Measurements from ENCODE around the gene ADAM19. TPM values are rescaled to one million over a fixed set of nuclear protein-coding genes. Genes with fewer than 3 reads are reported as not detected.

ADAM19 gene
- total RNA-seq, 2 experiments from 2014 or later: 24.2 to 103 TPM

DNA sequence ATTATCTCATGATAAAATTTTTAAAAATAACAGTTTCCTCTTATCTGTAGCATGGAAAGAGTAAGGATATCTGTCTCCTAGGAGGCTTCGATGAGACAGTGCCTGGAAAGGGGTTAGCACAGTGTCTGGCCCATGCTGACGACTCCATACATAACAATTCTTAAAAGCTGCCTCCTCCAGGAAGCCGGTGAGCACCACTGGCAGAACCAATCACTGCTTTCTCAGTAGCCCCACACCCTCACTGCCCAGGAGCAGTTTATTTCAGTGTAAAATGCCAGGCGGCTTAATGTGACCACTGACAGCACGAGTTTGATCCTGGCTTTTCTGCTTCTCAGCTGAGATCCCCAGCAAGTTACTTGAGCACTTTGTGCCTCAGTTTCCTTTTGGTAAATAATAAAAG lies 116.7 kb downstream of the ADAM19 start:
- Histone ChIP-seq H3K4me2 (ENCODE audit: low read length) (no peak overlapping the region), H3K9me2 (ENCODE audit: insufficient read depth, low read length) (no peaks in the 10 kb centered on the region), H3K27ac (ENCODE audit: low read depth, low read length, poor library complexity, severe bottlenecking) (no peak overlapping the region), H3K9me3 (ENCODE audit: low read length) (no peaks in the 10 kb centered on the region), H3K79me2 (ENCODE audit: insufficient read depth, low read depth, low read length) (no peaks in the 10 kb centered on the region), H4K20me1 (ENCODE audit: insufficient read depth, low read length) (no peaks in the 10 kb centered on the region), H3K4me1 (ENCODE audit: insufficient read depth, low read length, poor library complexity, severe bottlenecking) (peaks cover 16% of the 10 kb centered on the region), H3K4me3 (ENCODE audit: low read depth, low read length, poor library complexity, severe bottlenecking) (no peak overlapping the region), H2AFZ (ENCODE audit: low read length) (no peak overlapping the region), H3K36me3 (ENCODE audit: insufficient read depth, low read length) (no peaks in the 10 kb centered on the region)
- no peak for TF ChIP-seq EZH2phosphoT487 (IDR thresholded peaks at IDR 0.05; ENCODE audit: borderline replicate concordance, low read depth, low read length)
- TF ChIP-seq, protein P1, sequence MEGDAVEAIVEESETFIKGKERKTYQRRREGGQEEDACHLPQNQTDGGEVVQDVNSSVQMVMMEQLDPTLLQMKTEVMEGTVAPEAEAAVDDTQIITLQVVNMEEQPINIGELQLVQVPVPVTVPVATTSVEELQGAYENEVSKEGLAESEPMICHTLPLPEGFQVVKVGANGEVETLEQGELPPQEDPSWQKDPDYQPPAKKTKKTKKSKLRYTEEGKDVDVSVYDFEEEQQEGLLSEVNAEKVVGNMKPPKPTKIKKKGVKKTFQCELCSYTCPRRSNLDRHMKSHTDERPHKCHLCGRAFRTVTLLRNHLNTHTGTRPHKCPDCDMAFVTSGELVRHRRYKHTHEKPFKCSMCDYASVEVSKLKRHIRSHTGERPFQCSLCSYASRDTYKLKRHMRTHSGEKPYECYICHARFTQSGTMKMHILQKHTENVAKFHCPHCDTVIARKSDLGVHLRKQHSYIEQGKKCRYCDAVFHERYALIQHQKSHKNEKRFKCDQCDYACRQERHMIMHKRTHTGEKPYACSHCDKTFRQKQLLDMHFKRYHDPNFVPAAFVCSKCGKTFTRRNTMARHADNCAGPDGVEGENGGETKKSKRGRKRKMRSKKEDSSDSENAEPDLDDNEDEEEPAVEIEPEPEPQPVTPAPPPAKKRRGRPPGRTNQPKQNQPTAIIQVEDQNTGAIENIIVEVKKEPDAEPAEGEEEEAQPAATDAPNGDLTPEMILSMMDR (conservative IDR thresholded peaks at IDR 0.05; ENCODE audit: low read length): no peak
- intact Hi-C loops (cut with micrococcal nuclease; ENCODE audit: unreplicated experiment): no loop called here
- CTCF ChIA-PET (ENCODE audit: unreplicated experiment): no interaction called here
- BruUV-seq (replicated peaks): no TSS peak
- DNase-seq (ENCODE audit: low spot score): no peak
- POLR2A ChIA-PET: interaction anchor here (1.1 to 1.2 kb wide), 2 partner anchors 9 to 10 kb away, joined by 3 to 4 read pairs; no protein-coding TSS in a partner anchor

DNA sequence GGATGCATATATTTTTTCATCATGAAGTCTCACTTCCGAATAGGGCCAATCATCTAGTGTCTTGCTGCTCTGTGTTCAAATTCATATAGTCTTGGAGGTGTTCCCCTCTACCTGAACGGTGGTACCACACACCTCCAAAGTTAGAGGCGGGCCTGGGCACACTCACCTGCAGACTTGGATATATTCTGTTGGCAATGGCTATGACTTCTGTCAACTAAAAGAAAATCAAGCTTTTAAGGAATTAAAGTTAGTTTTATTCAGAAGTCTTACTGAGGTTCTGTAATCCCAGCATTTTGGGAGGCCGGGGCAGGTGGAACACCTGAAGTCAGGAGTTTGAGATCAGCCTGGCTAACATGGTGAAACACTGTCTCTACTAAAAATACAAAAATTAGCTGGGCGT lies 118.2 kb downstream of the ADAM19 start:
- no peaks in the 10 kb centered on the region for H3K9me3 ChIP-seq (ENCODE audit: low read length)
- CTCF ChIA-PET (ENCODE audit: unreplicated experiment): interaction anchor here (1.6 kb wide), 2 partner anchors 14 to 376 kb away, joined by 4 to 5 read pairs; no protein-coding TSS in a partner anchor
- peaks cover 16% of the 10 kb centered on the region for H3K4me1 ChIP-seq (ENCODE audit: insufficient read depth, low read length, poor library complexity, severe bottlenecking)
- H2AFZ ChIP-seq (ENCODE audit: low read length): peak overlapping the region; percentile 71; the same call in 1 of the 2 replicates
- no peaks in the 10 kb centered on the region for H3K36me3 ChIP-seq (ENCODE audit: insufficient read depth, low read length)
- peak overlapping the region; percentile 24; the same call in 1 of the 2 replicates for H3K4me2 ChIP-seq (ENCODE audit: low read length)
- no peaks in the 10 kb centered on the region for H4K20me1 ChIP-seq (ENCODE audit: insufficient read depth, low read length)
- POLR2A ChIA-PET: interaction anchor here (0.5 to 1.0 kb wide), 5 partner anchors 17 to 103 kb away, joined by 3 to 8 read pairs (median 4); no protein-coding TSS in a partner anchor
- H3K9me2 ChIP-seq (ENCODE audit: insufficient read depth, low read length): no peaks in the 10 kb centered on the region
- no peaks in the 10 kb centered on the region for H3K79me2 ChIP-seq (ENCODE audit: insufficient read depth, low read depth, low read length)
- TF ChIP-seq, protein P1 (conservative IDR thresholded peaks at IDR 0.05; ENCODE audit: low read length): no peak
- TF ChIP-seq EZH2phosphoT487 (IDR thresholded peaks at IDR 0.05; ENCODE audit: borderline replicate concordance, low read depth, low read length): no peak
- BruUV-seq (replicated peaks): no TSS peak
- H3K27ac ChIP-seq (ENCODE audit: low read depth, low read length, poor library complexity, severe bottlenecking): no peak overlapping the region
- H3K4me3 ChIP-seq (ENCODE audit: low read depth, low read length, poor library complexity, severe bottlenecking): no peak overlapping the region
- DNase-seq (ENCODE audit: low spot score): peak; percentile 21
- intact Hi-C loops (cut with micrococcal nuclease; ENCODE audit: unreplicated experiment): no loop called here

DNA sequence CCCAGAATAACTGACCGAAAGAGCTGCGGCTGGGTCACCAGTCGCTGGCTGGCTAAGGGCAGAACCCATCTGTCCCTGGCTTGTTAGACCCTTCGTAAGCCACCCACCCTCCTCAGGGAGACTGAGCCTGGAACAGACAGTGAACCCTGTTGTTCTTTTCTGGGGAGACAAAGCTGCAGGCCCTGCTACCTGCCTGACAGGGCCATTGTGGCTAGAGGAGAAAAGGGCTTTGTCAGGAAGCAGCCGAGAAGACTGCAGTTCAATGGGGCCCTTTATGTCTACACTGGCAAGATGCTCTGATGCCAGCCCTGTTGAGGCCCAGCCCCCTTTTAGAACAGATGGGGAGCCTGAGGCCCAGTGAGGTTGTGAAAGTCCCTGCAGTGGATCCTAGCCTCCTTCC lies 119.3 kb downstream of the ADAM19 start:
- Histone ChIP-seq H3K79me2 (ENCODE audit: insufficient read depth, low read depth, low read length) (no peaks in the 10 kb centered on the region), H3K27ac (ENCODE audit: low read depth, low read length, poor library complexity, severe bottlenecking) (no peak overlapping the region), H3K36me3 (ENCODE audit: insufficient read depth, low read length) (no peaks in the 10 kb centered on the region), H4K20me1 (ENCODE audit: insufficient read depth, low read length) (no peaks in the 10 kb centered on the region), H3K4me1 (ENCODE audit: insufficient read depth, low read length, poor library complexity, severe bottlenecking) (peaks cover 16% of the 10 kb centered on the region), H3K4me3 (ENCODE audit: low read depth, low read length, poor library complexity, severe bottlenecking) (no peak overlapping the region), H3K9me3 (ENCODE audit: low read length) (no peaks in the 10 kb centered on the region), H3K9me2 (ENCODE audit: insufficient read depth, low read length) (no peaks in the 10 kb centered on the region), H2AFZ (ENCODE audit: low read length) (no peak overlapping the region), H3K4me2 (ENCODE audit: low read length) (no peak overlapping the region)
- TF ChIP-seq, protein P1 (conservative IDR thresholded peaks at IDR 0.05; ENCODE audit: low read length): no peak
- no peak for TF ChIP-seq EZH2phosphoT487 (IDR thresholded peaks at IDR 0.05; ENCODE audit: borderline replicate concordance, low read depth, low read length)
- no TSS peak for BruUV-seq (replicated peaks)
- intact Hi-C loops (cut with micrococcal nuclease; ENCODE audit: unreplicated experiment): no loop called here
- ChIA-PET CTCF (ENCODE audit: unreplicated experiment) (interaction anchor here (1.6 kb wide), 1 partner anchor 377 kb away, joined by 4 read pairs; no protein-coding TSS in a partner anchor), POLR2A (no interaction called here)
- no peak for DNase-seq (ENCODE audit: low spot score)
